GM18508 (cell line): ENCODE data around the gene SPATS2.
"Not testable (repeated sequence)": the region's sequence is repeated elsewhere in the genome, so short reads cannot be mapped to it uniquely, and the experiment has no call there.

Experiments
- ATAC-seq: cut with Tn5 transposase; IDR thresholded peaks from one replicate; pipeline ENCODE4 v1.9.1; 2021; ENCODE audit warnings: moderate number of reproducible peaks; ENCODE audit not compliant: insufficient read depth, unreplicated experiment

SPATS2 gene

DNA sequence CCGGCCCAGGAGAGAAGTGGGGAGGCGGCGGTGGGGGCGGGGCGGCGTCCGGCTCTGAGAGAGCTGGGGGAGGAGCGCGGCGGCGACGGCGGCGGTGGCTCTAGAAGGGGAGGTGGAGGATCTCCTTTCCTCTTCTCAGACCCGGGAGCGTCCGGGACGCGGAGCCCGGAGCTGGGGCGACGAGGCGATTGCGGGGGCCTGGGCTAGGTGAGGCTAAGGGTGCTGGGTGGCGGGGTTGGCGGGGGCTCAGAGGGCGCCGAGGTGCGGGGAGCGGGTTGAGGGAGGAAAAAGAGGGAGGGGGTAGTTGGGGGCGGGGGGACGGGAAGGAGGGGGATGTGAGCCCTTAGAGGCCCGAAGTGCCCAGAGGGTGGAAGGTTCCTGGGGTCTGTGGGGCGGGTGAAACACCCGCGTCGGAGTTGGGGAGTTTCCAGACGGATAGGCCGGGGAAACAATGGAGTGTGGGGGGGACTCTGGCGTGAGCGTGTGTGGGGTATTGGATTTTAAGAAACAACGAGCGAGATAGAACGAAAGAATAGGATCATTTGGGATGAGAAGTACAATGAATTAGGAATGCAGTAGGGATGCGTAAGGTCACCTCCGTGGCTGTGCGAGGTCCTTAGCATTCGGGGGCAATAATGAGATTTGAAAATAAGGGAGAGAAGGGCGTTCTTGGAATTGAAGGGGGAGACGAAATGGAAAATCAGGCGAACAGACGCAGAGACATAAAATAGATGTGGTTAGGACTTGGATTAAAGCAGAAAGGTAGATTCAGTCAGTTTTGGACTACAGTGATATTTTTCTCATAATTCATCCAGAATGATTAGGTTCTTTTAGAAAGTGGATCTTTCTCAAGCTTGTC, at the start of gene SPATS2:
Gene SPATS2, plus strand, starts transcription at position 82 of the 859 bp plus-strand sequence. CDS start 93,551 bp downstream, outside the sequence.
- ATAC-seq, result no peak

DNA sequence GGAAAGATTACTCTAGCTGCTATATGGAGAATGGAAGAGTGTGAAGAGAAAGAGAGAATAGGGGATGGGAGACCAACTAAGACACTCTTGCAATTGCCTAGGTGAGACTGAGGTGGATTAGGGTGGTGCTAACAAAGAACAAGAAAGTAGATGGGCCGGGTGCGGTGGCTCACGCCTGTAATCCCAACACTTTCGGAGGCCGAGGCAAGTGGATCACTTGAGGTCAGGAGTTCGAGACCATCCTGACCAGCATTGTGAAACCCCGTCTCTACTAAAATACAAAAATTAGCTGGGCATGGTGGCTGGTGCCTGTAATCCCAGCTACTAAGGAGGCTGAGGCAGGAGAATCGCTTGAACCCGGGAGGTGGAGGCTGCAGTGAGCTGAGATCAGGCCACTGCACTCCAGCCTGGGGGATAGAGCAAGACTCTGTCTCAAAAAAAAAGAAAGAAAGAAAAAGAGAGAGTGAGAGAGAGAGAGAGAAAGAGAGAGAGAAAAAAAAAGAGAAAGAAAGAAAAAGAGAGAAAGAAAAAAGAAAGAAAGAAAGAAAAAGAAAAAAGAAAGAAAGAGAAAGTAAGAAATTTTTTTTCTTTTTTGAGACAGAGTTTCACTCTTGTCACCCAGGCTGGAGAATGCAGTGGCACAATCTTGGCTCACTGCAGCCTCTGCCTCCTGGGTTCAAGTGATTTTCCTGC, 46.7 kb upstream of the SPATS2 start:
- not testable (repeated sequence) for ATAC-seq

DNA sequence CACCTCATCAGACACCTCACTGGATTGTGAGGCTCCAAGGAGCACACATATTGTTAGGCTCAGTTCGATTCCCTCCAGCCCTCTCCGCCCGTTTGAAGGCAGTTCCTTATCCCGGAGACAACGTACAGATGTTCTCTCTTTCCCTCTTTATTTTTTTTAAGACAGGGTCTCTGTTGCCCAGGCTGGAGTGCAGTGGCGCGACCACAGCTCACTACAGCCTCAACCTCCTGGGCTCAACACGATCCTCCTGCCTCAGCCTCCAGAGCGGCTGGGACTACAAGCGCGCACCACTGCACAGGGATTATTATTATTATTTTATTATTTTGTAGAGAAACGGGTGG, 44.9 kb upstream of the SPATS2 start:
- ATAC-seq, result no peak

DNA sequence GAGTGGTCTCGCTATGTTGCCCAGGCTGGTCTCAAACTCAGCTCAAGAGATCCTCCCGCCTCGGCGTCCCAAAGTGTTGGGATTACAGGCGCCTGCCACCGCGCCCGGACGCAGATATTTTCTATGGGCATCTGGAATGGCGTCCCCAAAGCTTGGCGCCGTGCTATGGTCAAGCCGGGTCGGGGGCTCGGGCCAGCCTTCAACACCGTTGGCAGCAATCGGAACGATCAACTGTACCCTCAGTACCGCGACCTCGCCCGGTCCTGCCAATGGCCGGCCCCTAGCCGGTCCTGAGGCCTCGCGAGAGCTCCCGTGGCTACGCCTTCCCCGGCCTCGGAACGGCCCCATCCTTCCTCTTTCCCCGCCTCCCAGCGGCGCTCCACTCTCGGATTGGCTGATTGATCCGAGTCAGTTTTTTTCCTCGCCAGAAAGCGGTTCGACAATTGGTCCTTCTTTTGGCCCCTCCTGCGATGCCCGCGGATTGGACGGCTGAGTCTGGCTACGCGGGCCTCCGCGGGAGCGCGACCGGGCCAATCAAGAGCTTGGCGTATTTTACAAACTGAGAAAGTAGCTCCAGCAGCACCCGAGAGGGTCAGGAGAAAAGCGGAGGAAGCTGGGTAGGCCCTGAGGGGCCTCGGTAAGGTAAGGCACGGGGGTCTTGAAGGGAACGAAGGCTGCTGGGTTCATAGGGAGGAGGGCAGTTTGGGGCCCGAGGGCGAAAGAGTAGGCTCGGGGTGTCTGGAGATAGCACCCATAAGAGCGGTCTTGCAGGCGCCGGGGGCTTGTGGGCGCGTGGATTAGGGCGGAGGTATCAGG, 44.3 kb upstream of the SPATS2 start, which contains the start of gene TROAP:
Gene TROAP, plus strand, starts transcription at position 548 of the 816 bp plus-strand sequence. CDS start 354 bp downstream, outside the sequence.
- peak; percentile 85 for ATAC-seq

DNA sequence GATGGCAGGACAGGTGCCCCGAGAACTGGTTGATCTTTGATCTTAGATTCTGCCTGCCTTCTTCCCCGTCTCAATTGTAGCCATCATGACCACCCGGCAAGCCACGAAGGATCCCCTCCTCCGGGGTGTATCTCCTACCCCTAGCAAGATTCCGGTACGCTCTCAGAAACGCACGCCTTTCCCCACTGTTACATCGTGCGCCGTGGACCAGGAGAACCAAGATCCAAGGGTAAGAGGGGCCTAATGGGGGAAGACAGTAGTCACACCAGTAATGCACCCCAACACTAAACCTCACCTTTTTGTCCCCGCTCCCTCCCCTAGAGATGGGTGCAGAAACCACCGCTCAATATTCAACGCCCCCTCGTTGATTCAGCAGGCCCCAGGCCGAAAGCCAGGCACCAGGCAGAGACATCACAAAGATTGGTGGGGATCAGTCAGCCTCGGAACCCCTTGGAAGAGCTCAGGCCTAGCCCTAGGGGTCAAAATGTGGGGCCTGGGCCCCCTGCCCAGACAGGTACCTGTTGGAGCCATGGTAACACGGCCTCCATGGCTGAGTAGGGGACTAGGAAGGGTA, 43.7 kb upstream of the SPATS2 start:
- no peak for ATAC-seq

DNA sequence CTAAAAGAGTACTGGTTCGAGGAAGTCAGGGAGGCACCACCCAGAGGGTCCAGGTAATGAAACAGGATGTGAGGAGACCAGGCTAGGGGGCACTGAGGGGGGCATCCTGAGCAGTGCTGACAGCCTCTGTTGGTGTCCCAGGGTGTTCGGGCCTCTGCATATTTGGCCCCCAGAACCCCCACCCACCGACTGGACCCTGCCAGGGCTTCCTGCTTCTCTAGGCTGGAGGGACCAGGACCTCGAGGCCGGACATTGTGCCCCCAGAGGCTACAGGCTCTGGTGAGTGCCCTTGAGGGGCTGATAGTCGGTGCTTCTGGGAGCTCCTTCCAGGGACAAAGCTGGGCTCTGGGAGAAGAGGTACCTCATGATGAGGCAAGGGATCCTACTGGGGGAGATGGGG, 41.7 kb upstream of the SPATS2 start:
- no peak for ATAC-seq

DNA sequence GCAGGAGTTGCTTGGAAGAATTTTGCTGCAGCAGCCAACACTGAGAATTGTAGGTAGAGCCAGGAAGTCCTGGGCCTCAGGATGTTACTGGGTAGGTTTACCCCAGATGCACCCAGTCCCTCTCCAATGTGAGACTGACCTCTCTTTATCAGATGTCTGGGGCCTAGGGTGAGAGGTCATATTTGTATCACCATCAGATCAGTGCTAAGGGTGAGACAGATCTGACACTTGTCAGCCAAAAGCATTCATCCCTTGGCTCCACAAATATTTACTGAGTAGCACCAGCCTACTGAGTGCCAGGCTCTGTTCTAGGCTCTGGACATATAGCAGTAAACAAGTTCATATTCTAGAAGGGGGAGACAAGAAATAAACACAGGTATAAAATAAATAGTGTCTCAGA, 39.9 kb upstream of the SPATS2 start:
- no peak for ATAC-seq

DNA sequence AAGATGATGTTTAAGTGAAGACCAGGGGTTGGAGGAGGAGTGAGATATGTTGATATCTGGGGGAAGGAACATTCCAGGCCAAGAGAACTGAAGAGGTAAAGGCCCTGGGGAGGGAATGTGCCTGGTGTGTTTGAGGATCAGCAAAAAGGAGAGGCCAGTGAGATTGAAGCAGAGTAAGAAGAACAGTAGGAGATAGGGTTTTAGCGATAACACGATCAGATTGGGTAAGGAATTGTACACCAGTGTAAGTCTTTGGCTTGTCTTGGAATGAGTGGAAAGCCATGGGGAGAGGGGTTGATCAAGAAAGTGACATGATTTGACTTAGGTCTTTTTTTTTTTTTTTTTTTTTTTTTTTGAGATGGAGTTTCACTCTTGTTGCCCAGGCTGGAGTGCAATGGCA, 39.4 kb upstream of the SPATS2 start:
- no peak for ATAC-seq

DNA sequence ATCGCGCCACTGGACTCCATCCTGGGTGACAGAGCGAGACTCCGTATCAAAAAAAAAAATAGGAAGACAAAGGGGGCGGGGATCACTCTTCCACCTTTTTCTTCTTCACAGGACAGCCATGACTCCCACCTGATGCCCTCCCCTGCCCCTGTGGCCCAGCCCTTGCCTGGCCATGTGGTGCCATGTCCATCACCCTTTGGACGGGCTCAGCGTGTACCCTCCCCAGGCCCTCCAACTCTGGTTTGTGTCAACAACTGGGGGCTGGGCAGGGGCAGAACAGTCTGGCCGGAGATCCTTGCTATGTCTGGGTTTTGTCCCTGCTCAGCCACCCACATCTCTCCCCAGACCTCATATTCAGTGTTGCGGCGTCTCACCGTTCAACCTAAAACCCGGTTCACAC, 38.4 kb upstream of the SPATS2 start:
- ATAC-seq, result no peak

DNA sequence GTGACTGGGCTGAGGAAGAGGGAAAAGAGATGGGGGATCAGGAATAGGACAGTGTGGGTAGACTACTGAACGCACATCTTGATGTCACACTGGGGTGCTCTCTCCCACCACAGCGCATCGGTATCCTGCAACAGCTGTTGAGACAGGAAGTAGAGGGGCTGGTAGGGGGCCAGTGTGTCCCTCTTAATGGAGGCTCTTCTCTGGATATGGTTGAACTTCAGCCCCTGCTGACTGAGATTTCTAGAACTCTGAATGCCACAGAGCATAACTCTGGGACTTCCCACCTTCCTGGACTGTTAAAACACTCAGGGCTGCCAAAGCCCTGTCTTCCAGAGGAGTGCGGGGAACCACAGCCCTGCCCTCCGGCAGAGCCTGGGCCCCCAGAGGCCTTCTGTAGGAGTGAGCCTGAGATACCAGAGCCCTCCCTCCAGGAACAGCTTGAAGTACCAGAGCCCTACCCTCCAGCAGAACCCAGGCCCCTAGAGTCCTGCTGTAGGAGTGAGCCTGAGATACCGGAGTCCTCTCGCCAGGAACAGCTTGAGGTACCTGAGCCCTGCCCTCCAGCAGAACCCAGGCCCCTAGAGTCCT, 37.1 kb upstream of the SPATS2 start:
- no peak for ATAC-seq

DNA sequence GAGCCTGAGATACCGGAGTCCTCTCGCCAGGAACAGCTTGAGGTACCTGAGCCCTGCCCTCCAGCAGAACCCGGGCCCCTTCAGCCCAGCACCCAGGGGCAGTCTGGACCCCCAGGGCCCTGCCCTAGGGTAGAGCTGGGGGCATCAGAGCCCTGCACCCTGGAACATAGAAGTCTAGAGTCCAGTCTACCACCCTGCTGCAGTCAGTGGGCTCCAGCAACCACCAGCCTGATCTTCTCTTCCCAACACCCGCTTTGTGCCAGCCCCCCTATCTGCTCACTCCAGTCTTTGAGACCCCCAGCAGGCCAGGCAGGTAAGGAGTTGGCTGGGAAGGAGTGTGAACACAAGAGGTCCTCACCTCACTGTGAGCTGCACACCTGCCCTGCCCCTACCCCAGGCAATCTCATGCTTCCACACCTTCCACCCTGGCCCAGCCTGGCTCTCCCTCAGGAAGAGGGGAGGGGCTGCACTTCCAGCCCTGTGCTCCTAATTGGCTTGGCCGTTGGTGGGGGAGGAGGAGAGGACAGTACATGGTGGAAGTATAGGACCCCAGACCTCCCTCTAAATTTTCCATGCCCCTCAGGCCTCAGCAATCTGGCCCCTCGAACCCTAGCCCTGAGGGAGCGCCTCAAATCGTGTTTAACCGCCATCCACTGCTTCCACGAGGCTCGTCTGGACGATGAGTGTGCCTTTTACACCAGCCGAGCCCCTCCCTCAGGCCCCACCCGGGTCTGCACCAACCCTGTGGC, 36.5 kb upstream of the SPATS2 start:
- no peak for ATAC-seq

DNA sequence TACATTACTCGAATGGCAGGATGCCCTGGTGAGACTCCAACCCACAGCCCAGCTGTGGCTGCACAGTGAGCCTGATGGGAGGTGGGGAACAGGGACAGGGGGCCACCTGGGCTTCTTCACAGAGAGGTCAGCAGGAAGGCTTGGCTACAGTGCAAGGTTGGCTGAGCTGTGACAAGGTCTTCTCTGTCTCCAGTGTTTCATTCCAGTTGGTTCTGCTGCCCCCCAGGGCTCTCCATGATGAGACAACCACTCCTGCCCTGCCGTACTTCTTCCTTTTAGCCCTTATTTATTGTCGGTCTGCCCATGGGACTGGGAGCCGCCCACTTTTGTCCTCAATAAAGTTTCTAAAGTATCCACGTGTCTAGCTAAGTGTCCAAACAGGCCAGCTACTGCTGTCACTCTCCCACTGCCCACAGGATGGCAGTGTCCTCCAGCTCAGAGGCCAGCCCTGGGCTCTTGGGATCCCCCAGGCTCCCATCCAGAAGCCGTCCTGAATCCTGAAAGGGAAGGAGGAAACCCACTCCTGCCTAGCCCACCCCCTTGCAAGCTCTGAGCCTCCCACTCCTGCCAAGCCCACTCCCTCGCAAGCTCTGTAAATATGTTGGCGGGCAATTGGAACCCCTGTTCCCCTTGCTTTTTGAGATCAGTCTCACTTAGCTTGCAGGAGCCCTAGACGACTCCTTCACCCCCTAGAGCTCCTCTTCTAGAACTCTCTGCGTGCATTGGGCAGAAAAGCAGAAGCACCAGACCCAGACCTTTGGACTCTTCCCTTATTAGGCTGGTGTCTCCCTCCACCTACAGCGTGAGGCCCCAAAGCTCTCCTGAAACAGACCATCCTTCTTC, 35.7 kb upstream of the SPATS2 start:
- no peak for ATAC-seq

DNA sequence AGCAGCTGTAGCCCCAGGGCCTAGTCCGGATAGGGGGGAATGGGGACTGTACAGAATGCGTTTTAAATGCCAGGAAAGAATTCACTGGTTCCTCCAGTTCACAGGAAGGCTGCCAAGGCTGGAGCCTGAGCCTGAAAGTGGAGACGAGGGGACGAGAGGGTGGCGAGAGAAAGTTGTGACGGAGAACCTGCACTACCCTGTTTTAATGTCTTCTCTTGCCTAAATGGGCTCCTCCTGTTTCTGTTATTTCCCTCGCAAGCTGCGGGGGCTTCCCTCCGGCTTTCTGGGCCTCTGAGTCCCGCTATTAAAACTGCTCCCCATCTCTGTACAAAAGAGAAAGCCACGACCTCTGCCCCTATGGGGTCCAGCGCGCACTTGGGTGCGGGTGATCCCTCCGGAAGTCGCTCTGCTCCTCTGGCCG, 34.8 kb upstream of the SPATS2 start:
- ATAC-seq, result no peak

DNA sequence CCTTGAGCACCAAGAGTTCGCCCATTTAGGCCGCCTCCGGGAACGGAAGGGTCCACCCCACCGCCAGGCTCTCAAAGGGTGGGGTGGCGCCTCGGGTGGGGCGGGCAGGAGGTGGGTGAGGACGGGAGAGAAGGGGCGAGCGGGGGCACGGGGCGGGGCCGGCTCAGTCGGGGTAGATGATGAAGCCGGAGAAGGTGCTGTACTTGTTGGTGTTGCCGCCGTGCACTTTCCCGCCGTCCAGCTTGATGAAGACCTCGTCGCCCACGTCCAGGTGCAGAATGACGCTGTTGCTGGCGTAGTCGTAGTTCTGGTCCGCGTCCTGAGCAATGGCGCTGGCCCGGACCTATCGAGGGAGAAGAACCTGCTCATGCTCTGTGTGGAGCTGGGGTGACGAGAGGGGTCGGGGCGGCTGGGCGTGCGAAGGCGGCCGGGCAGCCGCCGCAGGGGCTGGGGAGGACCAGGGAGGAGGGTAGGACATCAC, 34.3 kb upstream of the SPATS2 start:
- no peak for ATAC-seq

DNA sequence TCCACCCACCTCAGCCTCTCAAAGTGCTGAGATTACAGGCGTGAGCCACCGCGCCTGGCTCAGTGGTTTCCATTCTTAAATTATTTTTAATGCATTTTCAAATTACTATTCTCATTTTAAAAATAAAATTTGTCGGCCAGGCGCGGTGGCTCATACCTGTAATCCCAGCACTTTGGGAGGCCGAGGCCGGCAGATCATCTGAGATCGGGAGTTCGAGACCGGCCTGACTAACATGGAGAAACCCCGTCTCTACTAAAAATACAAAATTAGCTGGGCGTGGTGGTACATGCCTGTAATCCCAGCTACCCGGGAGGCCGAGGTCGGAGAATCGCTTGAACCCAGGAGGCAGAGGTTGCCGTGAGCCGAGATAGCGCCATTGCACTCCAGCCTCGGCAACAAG, 33.5 kb upstream of the SPATS2 start:
- not testable (repeated sequence) for ATAC-seq

DNA sequence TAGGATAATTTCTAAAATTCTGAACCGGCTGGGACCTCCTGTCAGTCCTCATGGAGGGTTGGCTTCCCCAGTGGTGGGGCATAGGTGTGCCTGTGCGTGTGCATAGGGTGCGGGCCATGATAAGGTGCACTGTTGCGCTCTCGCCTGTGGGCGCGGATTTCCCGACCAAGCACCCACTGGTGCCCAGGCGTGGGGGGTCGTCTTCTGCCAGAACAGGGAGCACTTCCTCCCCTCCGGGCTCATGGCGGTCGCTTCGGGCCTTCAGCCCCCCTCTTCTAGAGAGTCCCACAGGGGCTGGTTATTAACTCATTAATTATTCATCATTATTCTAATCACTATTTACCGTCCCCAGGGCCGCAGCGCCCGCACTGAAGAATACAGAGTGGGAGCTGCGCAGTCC, 33.0 kb upstream of the SPATS2 start:
- ATAC-seq, result no peak

DNA sequence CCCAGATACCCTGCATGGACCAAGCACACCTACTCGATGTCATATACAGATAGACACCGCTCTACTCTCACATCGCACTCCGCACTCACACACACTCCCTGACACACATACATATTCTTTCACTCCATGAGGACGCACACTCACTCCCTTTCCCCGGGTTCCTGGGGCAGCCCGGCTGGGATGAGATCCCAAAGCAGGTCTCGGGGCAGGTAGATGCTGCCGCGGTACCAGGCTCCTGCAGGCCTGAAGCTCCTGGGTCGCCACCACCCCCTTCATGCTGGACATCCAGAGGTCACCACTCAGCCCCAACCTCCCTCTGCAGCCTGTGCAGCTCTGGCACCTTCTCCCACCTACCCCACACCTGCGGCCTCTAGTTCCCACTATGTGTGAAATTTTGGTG, 32.6 kb upstream of the SPATS2 start:
- no peak for ATAC-seq
